Measurements from ENCODE around the gene KRTAP5-2. TPM values are rescaled to one million over a fixed set of nuclear protein-coding genes. Genes with fewer than 3 reads are reported as not detected.
A peak's percentile ranks its signal among the peaks of the same experiment; 100 is the strongest.
"Not testable (repeated sequence)": the region's sequence is repeated elsewhere in the genome, so short reads cannot be mapped to it uniquely, and the experiment has no call there.

KRTAP5-2 gene
- not detected for polyA plus RNA-seq (2012; ENCODE audit: low read depth, missing spikeins)

- TF ChIP-seq TAF1 (IDR thresholded peaks at IDR 0.05; ENCODE audit: low read depth, low read length) (no peak), POLR2A (IDR thresholded peaks at IDR 0.05; ENCODE audit: low read depth, low read length) (no peak), PAX5 (IDR thresholded peaks at IDR 0.05; ENCODE audit: insufficient read depth, low read length, severe bottlenecking) (no peak), SPI1 (IDR thresholded peaks at IDR 0.05; ENCODE audit: low read depth, low read length) (no peak), POU2F2 (IDR thresholded peaks at IDR 0.05; ENCODE audit: low read depth, low read length) (no peak), POLR2AphosphoS5 (IDR thresholded peaks at IDR 0.05; ENCODE audit: low read depth, low read length) (no peak)
- no peak for DNase-seq (ENCODE audit: insufficient read length, low spot score)
- FAIRE-seq: no peak
Observed at GRCh38 chr11:1597994-1598380, at the start of gene KRTAP5-2. Gene KRTAP5-2, minus strand, starts transcription at chr11:1598294. Its CDS starts 44 bp downstream, at chr11:1598250.

- not testable (repeated sequence) for DNase-seq (ENCODE audit: insufficient read length, low spot score); FAIRE-seq
Observed at GRCh38 chr11:1646540-1646939, 48.4 kb upstream of the KRTAP5-2 start.

- TF ChIP-seq SPI1 (IDR thresholded peaks at IDR 0.05; ENCODE audit: low read depth, low read length) (peak; percentile 46), PAX5 (IDR thresholded peaks at IDR 0.05; ENCODE audit: insufficient read depth, low read length, severe bottlenecking) (no peak)
- FAIRE-seq (no peak), DNase-seq (ENCODE audit: insufficient read length, low spot score) (no peak)
Observed at GRCh38 chr11:1645357-1645821, 47.3 kb upstream of the KRTAP5-2 start.

- DNase-seq (ENCODE audit: insufficient read length, low spot score) (no peak), FAIRE-seq (no peak)
- no peak for TF ChIP-seq SPI1 (IDR thresholded peaks at IDR 0.05; ENCODE audit: low read depth, low read length)
- TF ChIP-seq TAF1 (IDR thresholded peaks at IDR 0.05; ENCODE audit: low read depth, low read length): no peak
- TF ChIP-seq PAX5 (IDR thresholded peaks at IDR 0.05; ENCODE audit: insufficient read depth, low read length, severe bottlenecking): no peak
- TF ChIP-seq POLR2A (IDR thresholded peaks at IDR 0.05; ENCODE audit: low read depth, low read length): no peak
- no peak for TF ChIP-seq POLR2AphosphoS5 (IDR thresholded peaks at IDR 0.05; ENCODE audit: low read depth, low read length)
- TF ChIP-seq POU2F2 (IDR thresholded peaks at IDR 0.05; ENCODE audit: low read depth, low read length): no peak
Observed at GRCh38 chr11:1644601-1645356, 46.7 kb upstream of the KRTAP5-2 start.

GRCh38 chr11:1643146-1643690, 45.1 kb upstream of the KRTAP5-2 start:
- DNase-seq (ENCODE audit: insufficient read length, low spot score) (no peak), FAIRE-seq (no peak)
- TF ChIP-seq POLR2A (IDR thresholded peaks at IDR 0.05; ENCODE audit: low read depth, low read length): no peak
- TF ChIP-seq PAX5 (IDR thresholded peaks at IDR 0.05; ENCODE audit: insufficient read depth, low read length, severe bottlenecking): no peak
- TF ChIP-seq POU2F2 (IDR thresholded peaks at IDR 0.05; ENCODE audit: low read depth, low read length): no peak
- TF ChIP-seq SPI1 (IDR thresholded peaks at IDR 0.05; ENCODE audit: low read depth, low read length): no peak
- no peak for TF ChIP-seq POLR2AphosphoS5 (IDR thresholded peaks at IDR 0.05; ENCODE audit: low read depth, low read length)
- no peak for TF ChIP-seq TAF1 (IDR thresholded peaks at IDR 0.05; ENCODE audit: low read depth, low read length)

- TF ChIP-seq PAX5 (IDR thresholded peaks at IDR 0.05; ENCODE audit: insufficient read depth, low read length, severe bottlenecking) (no peak), SPI1 (IDR thresholded peaks at IDR 0.05; ENCODE audit: low read depth, low read length) (no peak), TAF1 (IDR thresholded peaks at IDR 0.05; ENCODE audit: low read depth, low read length) (no peak), POU2F2 (IDR thresholded peaks at IDR 0.05; ENCODE audit: low read depth, low read length) (no peak), POLR2A (IDR thresholded peaks at IDR 0.05; ENCODE audit: low read depth, low read length) (no peak), POLR2AphosphoS5 (IDR thresholded peaks at IDR 0.05; ENCODE audit: low read depth, low read length) (no peak)
- FAIRE-seq (no peak), DNase-seq (ENCODE audit: insufficient read length, low spot score) (no peak)
Observed at GRCh38 chr11:1642288-1643145, 44.4 kb upstream of the KRTAP5-2 start.

GRCh38 chr11:1641096-1641495, 43.0 kb upstream of the KRTAP5-2 start:
- no peak for DNase-seq (ENCODE audit: insufficient read length, low spot score)
- TF ChIP-seq SPI1 (IDR thresholded peaks at IDR 0.05; ENCODE audit: low read depth, low read length) (no peak), TAF1 (IDR thresholded peaks at IDR 0.05; ENCODE audit: low read depth, low read length) (no peak), POLR2AphosphoS5 (IDR thresholded peaks at IDR 0.05; ENCODE audit: low read depth, low read length) (no peak), POU2F2 (IDR thresholded peaks at IDR 0.05; ENCODE audit: low read depth, low read length) (no peak), PAX5 (IDR thresholded peaks at IDR 0.05; ENCODE audit: insufficient read depth, low read length, severe bottlenecking) (no peak), POLR2A (IDR thresholded peaks at IDR 0.05; ENCODE audit: low read depth, low read length) (no peak)
- FAIRE-seq: no peak

GRCh38 chr11:1640076-1640946, 42.2 kb upstream of the KRTAP5-2 start:
- FAIRE-seq: peak; percentile 23
- TF ChIP-seq PAX5 (IDR thresholded peaks at IDR 0.05; ENCODE audit: insufficient read depth, low read length, severe bottlenecking): no peak
- no peak for TF ChIP-seq POLR2A (IDR thresholded peaks at IDR 0.05; ENCODE audit: low read depth, low read length)
- TF ChIP-seq TAF1 (IDR thresholded peaks at IDR 0.05; ENCODE audit: low read depth, low read length): no peak
- TF ChIP-seq POU2F2 (IDR thresholded peaks at IDR 0.05; ENCODE audit: low read depth, low read length): no peak
- no peak for TF ChIP-seq POLR2AphosphoS5 (IDR thresholded peaks at IDR 0.05; ENCODE audit: low read depth, low read length)
- TF ChIP-seq SPI1 (IDR thresholded peaks at IDR 0.05; ENCODE audit: low read depth, low read length): no peak

GRCh38 chr11:1639666-1640065, 41.6 kb upstream of the KRTAP5-2 start:
- no peak for DNase-seq (ENCODE audit: insufficient read length, low spot score)
- no peak for FAIRE-seq
- TF ChIP-seq TAF1 (IDR thresholded peaks at IDR 0.05; ENCODE audit: low read depth, low read length) (no peak), POU2F2 (IDR thresholded peaks at IDR 0.05; ENCODE audit: low read depth, low read length) (no peak)

More at GRCh38 chr11:1640076-1640946, 42.2 kb upstream of the KRTAP5-2 start:
- DNase-seq (ENCODE audit: insufficient read length, low spot score): peak; percentile 67
